Caki2 (cell line): ENCODE results near the gene NBPF4. TPM values are rescaled to one million over a fixed set of nuclear protein-coding genes. Genes with fewer than 3 reads are reported as not detected.

Experiments used
- DNase-seq: peaks from one replicate; pipeline ENCODE4 v3.0.0-alpha.2; 2015; ENCODE audit warnings: low read depth
- in situ Hi-C: cut with HindIII; loops from 2 replicates; pipeline ENCODE4 v1.10.0; 2016; ENCODE audit warnings: low sequenced_read_pairs, low pct_unique_long_range_greater_than_20kb, mixed read lengths
- total RNA-seq: library from RNA; depleted of rRNA; stranded (reverse); fragments of >200 nt; shearing (Covaris generic); gene quantifications from 2 replicates; pipeline ENCODE4 v1.2.3, GENCODE V29; 2014; ENCODE audit warnings: low replicate concordance; rRNA removed

Gene NBPF4
- total RNA-seq, 1 experiment from 2014 or later: not detected

DNA sequence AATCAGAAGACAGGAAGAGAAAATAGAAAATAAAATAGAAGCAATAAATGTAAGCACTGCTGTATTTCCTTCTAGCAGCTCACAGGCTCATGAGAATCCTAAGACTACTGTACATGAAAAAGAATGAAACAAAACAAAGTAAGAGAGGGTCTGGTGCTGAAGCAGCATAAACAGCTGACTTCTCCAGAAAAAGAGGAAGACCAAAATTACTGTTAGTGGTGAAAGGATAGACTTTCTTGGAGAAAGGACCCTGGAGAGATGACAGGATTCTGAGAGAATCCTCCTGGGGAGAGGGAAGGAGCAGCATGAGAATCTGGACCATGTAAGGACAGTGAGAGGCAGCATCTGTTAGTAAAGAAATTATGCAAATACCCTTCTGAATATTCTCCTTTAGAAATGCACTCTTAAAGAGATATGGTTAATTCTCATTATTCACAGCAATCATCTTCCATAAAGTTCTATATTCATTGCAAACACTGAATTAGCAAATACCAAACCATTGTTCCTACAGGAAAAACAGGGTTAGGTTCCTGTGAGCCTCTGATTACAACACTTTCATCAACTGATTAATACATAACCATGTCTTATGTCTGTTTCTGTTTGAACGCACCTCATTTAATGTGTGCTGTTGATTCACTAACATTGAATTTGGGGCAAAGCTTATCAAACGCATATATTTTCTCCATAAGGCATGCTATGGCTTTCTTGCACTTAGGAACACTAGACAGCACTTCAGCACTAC, 60.7 kb downstream of the NBPF4 start:
- in situ Hi-C loops: no loop called here
- no peak for DNase-seq

DNA sequence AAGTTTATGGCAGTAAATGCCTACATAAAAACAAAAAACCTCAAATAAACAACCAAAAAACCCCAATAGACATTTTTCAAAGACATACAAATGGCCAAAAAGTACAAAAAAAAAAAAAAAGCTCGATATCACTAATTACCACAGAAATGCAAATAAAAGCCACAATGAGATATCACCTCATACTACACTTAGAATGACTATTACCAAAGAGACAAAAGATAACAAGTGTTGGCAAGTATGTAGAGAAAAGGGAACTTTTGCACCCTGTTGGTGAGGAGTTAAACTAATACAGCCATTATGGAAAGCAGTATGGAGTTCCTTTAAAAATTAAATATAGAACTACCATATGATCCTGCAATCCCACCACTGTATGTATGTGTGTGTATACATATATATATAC, 64.9 kb downstream of the NBPF4 start:
- in situ Hi-C loops: no loop called here
- no peak for DNase-seq

Other genes with a start within 250 kb of the NBPF4 start
- 33.1 and 45.2 TPM in 2 replicates for gene SLC25A24, start 43.7 kb downstream of the NBPF4 start, total RNA-seq
- gene NBPF6, start 206.3 kb upstream of the NBPF4 start, total RNA-seq: not detected in 2 replicates